ENCODE measurements around the gene PER2. TPM values are rescaled to one million over a fixed set of nuclear protein-coding genes. Genes with fewer than 3 reads are reported as not detected.

The PER2 gene
- total and polyA plus RNA-seq, 2 donors (not counting 1 experiment from before 2014, with no cell fraction given), result 3.2 to 12.6 TPM

GRCh38 chr2:238259061-238260020, 29.1 kb downstream of the PER2 start:
- Histone ChIP-seq H3K36me3 (replicated peaks in 1 of 2; ENCODE audit: control extremely low read depth in 1 of 2, control insufficient read depth in 1 of 2, extremely low read depth in 1 of 2, insufficient read depth in 2 of 2, low read length in 1 of 2) (peaks cover 0 to 46% of the 10 kb centered on the region in 2 experiments), H2AFZ (ENCODE audit: insufficient read depth, low read depth, low read length, poor library complexity, severe bottlenecking) (no peak overlapping the region), H3K79me2 (ENCODE audit: control insufficient read depth, insufficient read depth, low read length) (no peaks in the 10 kb centered on the region), H3K4me1 (ENCODE audit: control insufficient read depth in 2 of 2, insufficient read depth in 2 of 2, low read length in 2 of 2) (peaks cover 0 to 4% of the 10 kb centered on the region in 2 donors), H3K9ac (ENCODE audit: low read length) (no peak overlapping the region), H3K4me3 (ENCODE audit: control extremely low read depth in 1 of 5, extremely low read depth in 1 of 5, insufficient read depth in 1 of 5, low read depth in 2 of 5, low read length in 4 of 5) (no peak overlapping the region), H3K9me3 (ENCODE audit: control extremely low read depth in 1 of 3, control insufficient read depth in 2 of 3, insufficient read depth in 1 of 3, low read length in 2 of 3) (no peaks in the 10 kb centered on the region), H3K27me3 (replicated peaks in 1 of 4; ENCODE audit: control extremely low read depth in 1 of 4, control insufficient read depth in 3 of 4, insufficient read depth in 4 of 4, low read length in 3 of 4) (no peaks in the 10 kb centered on the region), H3K27ac (ENCODE audit: low read length in 2 of 2) (no peak overlapping the region), H3K4me2 (replicated peaks; ENCODE audit: low read depth, low read length, poor library complexity, severe bottlenecking) (no peak overlapping the region), H4K20me1 (ENCODE audit: control insufficient read depth, insufficient read depth, low read length, poor library complexity, severe bottlenecking) (no peaks in the 10 kb centered on the region)
- Mint-ChIP-seq H3K27me3 (no peaks in the 10 kb centered on the region), H3K4me1 (peaks cover 1% of the 10 kb centered on the region), H3K9me3 (ENCODE audit: insufficient read depth) (no peaks in the 10 kb centered on the region), H3K4me3 (no peak overlapping the region), H3K27ac (no peak overlapping the region)
- POLR2A ChIA-PET, result no interaction called here
- DNase-seq (no peak), ATAC-seq (ENCODE audit: low read depth) (no peak)
- 98% methylated on average over 16 of the region's 21 CpGs for WGBS (ENCODE audit: insufficient coverage)
- CTCF ChIA-PET, result interaction anchor here (0.9 kb wide), 1 partner anchor 27 kb away, joined by 3 read pairs; no protein-coding TSS in a partner anchor
- intact Hi-C loops (cut with micrococcal nuclease), result loop anchor here (5.0 kb wide), 2 partner anchors 337 to 528 kb away; no protein-coding TSS in a partner anchor
- TF ChIP-seq CTCF (IDR thresholded peaks at IDR 0.05) (no peak), EZH2 (IDR thresholded peaks at IDR 0.05; ENCODE audit: borderline replicate concordance, insufficient read depth, low read depth, low read length, poor library complexity, severe bottlenecking) (no peak)

Data from B cell (primary cell).